CD4-positive, alpha-beta T cell (primary cell): ENCODE measurements around the gene DNAH11. TPM values are rescaled to one million over a fixed set of nuclear protein-coding genes. Genes with fewer than 3 reads are reported as not detected.

Experiments
- ATAC-seq: fragments of 200-7000 bp; cut with Tn5 transposase; one replicate; pipeline ENCODE4 v1.10.0; 2022; ENCODE audit warnings: mild to moderate bottlenecking; ENCODE audit not compliant: poor library complexity
- CTCF ChIA-PET: fragments of 350-600 bp; sonication (Branson Sonifier 250); formaldehyde crosslinking; loops from one replicate; lab custom pipeline; 2021; ENCODE audit warnings: antibody characterized with exemption, inconsistent platforms; lab: Charles Lee
- POLR2A ChIA-PET: fragments of 350-600 bp; sonication (Branson Sonifier 250); formaldehyde crosslinking; loops from one replicate; lab custom pipeline; 2021; ENCODE audit warnings: antibody characterized with exemption, inconsistent platforms; lab: Charles Lee
- DNase-seq, 14 experiments: peaks; one replicate each; pipeline ENCODE4 v3.0.0-alpha.2; 2013 to 2020; ENCODE audit warnings: mixed read lengths in 2 of 14
- H3K27ac ChIP-seq, 2 donors: one replicate each; pipeline versions ENCODE4 v1.5.1 to v1.7.0; 2013; ENCODE audit warnings: low read length in 2 of 2, low read depth in 1 of 2, mild to moderate bottlenecking in 1 of 2
- H3K27me3 ChIP-seq, 2 experiments: 1 replicate in 1 of 2; 2 replicates in 1 of 2; pipeline versions ENCODE4 v1.6.1 to v1.7.0; 2013; ENCODE audit warnings: low read length in 2 of 2, control low read depth in 1 of 2, mild to moderate bottlenecking in 1 of 2, moderate library complexity in 1 of 2; ENCODE audit not compliant: insufficient read depth in 2 of 2, control insufficient read depth in 1 of 2
- H3K36me3 ChIP-seq: one replicate; pipeline ENCODE4 v1.6.1; 2013; ENCODE audit warnings: low read length, control low read depth; ENCODE audit not compliant: insufficient read depth
- H3K4me1 ChIP-seq: one replicate; pipeline ENCODE4 v1.6.1; 2013; ENCODE audit warnings: low read length, control low read depth; ENCODE audit not compliant: insufficient read depth
- H3K4me3 ChIP-seq: one replicate; pipeline ENCODE4 v1.5.1; 2013; ENCODE audit warnings: mild to moderate bottlenecking, low read length, moderate library complexity
- H3K9me3 ChIP-seq, 2 experiments: 1 replicate in 1 of 2; 2 replicates in 1 of 2; pipeline versions ENCODE4 v1.6.1 to v1.7.0; 2013; ENCODE audit warnings: low read length in 2 of 2, mild to moderate bottlenecking in 2 of 2, control low read depth in 1 of 2, moderate library complexity in 1 of 2; ENCODE audit not compliant: control insufficient read depth in 1 of 2, insufficient read depth in 1 of 2
- H3K27ac Mint-ChIP-seq: one replicate; pipeline ENCODE4 v1.8.0; 2020; ENCODE audit warnings: mixed read lengths
- H3K27me3 Mint-ChIP-seq: one replicate; pipeline ENCODE4 v1.8.0; 2021; ENCODE audit warnings: mixed read lengths
- H3K36me3 Mint-ChIP-seq: one replicate; pipeline ENCODE4 v1.8.0; 2021; ENCODE audit warnings: low read depth, mixed read lengths
- H3K4me1 Mint-ChIP-seq: one replicate; pipeline ENCODE4 v1.8.0; 2021; ENCODE audit warnings: low read depth, mixed read lengths
- H3K4me3 Mint-ChIP-seq: one replicate; pipeline ENCODE4 v1.8.0; 2020; ENCODE audit warnings: mild to moderate bottlenecking, mixed read lengths
- H3K9me3 Mint-ChIP-seq: one replicate; pipeline ENCODE4 v1.8.0; 2020; ENCODE audit warnings: mixed read lengths
- CTCF ChIP-seq: fragments of 200-600 bp; IDR thresholded peaks from one replicate; pipeline ENCODE4 v1.8.0; 2022; ENCODE audit warnings: antibody characterized with exemption, mild to moderate bottlenecking
- intact Hi-C, 2 experiments: fragments of 100-400 bp; cut with DNase I in 1 of 2; cut with micrococcal nuclease in 1 of 2; formaldehyde crosslinking; loops; one replicate each; pipeline versions ENCODE4 v1.15.1 to v1.9.0; 2023 to 2025; cut with DNase I, micrococcal nuclease
- total RNA-seq, 174 experiments: library from RNA in 2 of 174; stranded (reverse) in 2 of 174; gene quantifications; one replicate each; pipeline ENCODE4 v1.2.3 and lab custom pipeline; 2021 to 2026

Gene DNAH11
- total RNA-seq, 2 experiments from 2014 or later = 0.11 TPM; not detected in 1

DNA sequence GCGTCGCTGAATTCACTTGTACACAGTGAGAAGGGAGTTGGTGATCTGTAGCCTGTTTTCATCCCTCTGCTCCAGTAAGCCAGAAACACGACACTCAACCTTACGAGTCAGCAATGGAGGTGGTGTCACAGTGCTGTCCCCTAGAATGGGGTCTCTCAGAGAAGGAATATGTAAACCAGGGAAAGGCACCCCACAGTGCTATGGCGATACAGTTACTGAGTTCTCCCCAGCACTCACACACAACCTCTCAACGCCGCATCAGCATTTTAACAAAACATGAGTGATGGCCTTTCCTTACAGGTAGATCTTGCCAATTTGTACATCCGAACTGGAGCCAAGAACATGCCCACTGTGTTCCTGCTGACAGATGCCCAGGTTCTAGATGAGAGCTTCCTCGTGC is 206.5 kb downstream of the DNAH11 start:
- Mint-ChIP-seq H3K9me3 (no peaks in the 10 kb centered on the region), H3K4me1 (no peaks in the 10 kb centered on the region), H3K27me3 (no peaks in the 10 kb centered on the region), H3K27ac (no peak overlapping the region), H3K36me3 (no peaks in the 10 kb centered on the region), H3K4me3 (no peak overlapping the region)
- intact Hi-C loops = no loop called here
- Histone ChIP-seq H3K4me1 (no peaks in the 10 kb centered on the region), H3K27me3 (no peaks in the 10 kb centered on the region), H3K9me3 (no peaks in the 10 kb centered on the region), H3K27ac (no peak overlapping the region), H3K4me3 (no peak overlapping the region), H3K36me3 (no peaks in the 10 kb centered on the region)
- no peak for TF ChIP-seq CTCF
- DNase-seq (no peak), ATAC-seq (no peak)
- ChIA-PET POLR2A (no interaction called here), CTCF (no interaction called here)

- POLR2A ChIA-PET = no interaction called here
- intact Hi-C loops = no loop called here
- Histone ChIP-seq H3K9me3 (no peaks in the 10 kb centered on the region), H3K4me1 (no peaks in the 10 kb centered on the region), H3K27ac (no peak overlapping the region), H3K4me3 (no peak overlapping the region), H3K36me3 (no peaks in the 10 kb centered on the region), H3K27me3 (peaks cover 0 to 7% of the 10 kb centered on the region in 2 experiments)
- Mint-ChIP-seq H3K36me3 (no peaks in the 10 kb centered on the region), H3K4me3 (no peak overlapping the region), H3K4me1 (no peaks in the 10 kb centered on the region), H3K27me3 (peaks cover 14% of the 10 kb centered on the region), H3K9me3 (no peaks in the 10 kb centered on the region), H3K27ac (no peak overlapping the region)
- ATAC-seq = no peak
- CTCF ChIA-PET = interaction anchor here (0.6 kb wide), 1 partner anchor 178 kb away, joined by 3 read pairs; no protein-coding TSS in a partner anchor
- DNase-seq = no peak
- TF ChIP-seq CTCF = no peak
These were observed 210.2 kb downstream of the DNAH11 start for GRCh38 chr7:21753071-21753470.

GRCh38 chr7:21754963-21755362 is 212.1 kb downstream of the DNAH11 start:
- H3K4me3 Mint-ChIP-seq = no peak overlapping the region
- TF ChIP-seq CTCF = no peak
- H3K36me3 ChIP-seq = no peaks in the 10 kb centered on the region

More at GRCh38 chr7:21754963-21755362, 212.1 kb downstream of the DNAH11 start:
- peaks cover 0 to 7% of the 10 kb centered on the region in 2 experiments for H3K27me3 ChIP-seq
- no peak for DNase-seq
- ChIA-PET POLR2A (no interaction called here), CTCF (no interaction called here)
- H3K36me3 Mint-ChIP-seq = no peaks in the 10 kb centered on the region
- H3K27me3 Mint-ChIP-seq = peaks cover 19% of the 10 kb centered on the region
- no peak overlapping the region for H3K27ac ChIP-seq
- ATAC-seq = no peak
- no peaks in the 10 kb centered on the region for H3K9me3 ChIP-seq
- intact Hi-C loops = no loop called here
- H3K4me1 ChIP-seq = no peaks in the 10 kb centered on the region
- H3K4me3 ChIP-seq = no peak overlapping the region
- no peak overlapping the region for H3K27ac Mint-ChIP-seq
- no peaks in the 10 kb centered on the region for H3K4me1 Mint-ChIP-seq
- no peaks in the 10 kb centered on the region for H3K9me3 Mint-ChIP-seq
